ENCODE results near the gene SIGLECL1.

The SIGLECL1 gene

GRCh38 chr19:51274049-51274770 is 23.3 kb downstream of the SIGLECL1 start:
- H3K9me3 ChIP-seq (ENCODE audit: control insufficient read depth in 2 of 2, low read length in 2 of 2) = no peaks in the 10 kb centered on the region
- no peaks in the 10 kb centered on the region for H3K4me1 ChIP-seq (ENCODE audit: control insufficient read depth, insufficient read depth, low read length)
- H3K27me3 ChIP-seq (ENCODE audit: control insufficient read depth in 1 of 2, insufficient read depth in 2 of 2, low read length in 2 of 2) = peaks cover 0 to 7% of the 10 kb centered on the region in 2 donors
- H3K36me3 ChIP-seq (ENCODE audit: control insufficient read depth in 2 of 2, insufficient read depth in 2 of 2, low read length in 2 of 2) = no peaks in the 10 kb centered on the region
- H3K4me3 ChIP-seq (ENCODE audit: low read length in 2 of 2) = no peak overlapping the region
- no peak overlapping the region for H3K27ac ChIP-seq (ENCODE audit: low read length)
- H3K9ac ChIP-seq (ENCODE audit: low read length in 2 of 2) = no peak overlapping the region

DNA sequence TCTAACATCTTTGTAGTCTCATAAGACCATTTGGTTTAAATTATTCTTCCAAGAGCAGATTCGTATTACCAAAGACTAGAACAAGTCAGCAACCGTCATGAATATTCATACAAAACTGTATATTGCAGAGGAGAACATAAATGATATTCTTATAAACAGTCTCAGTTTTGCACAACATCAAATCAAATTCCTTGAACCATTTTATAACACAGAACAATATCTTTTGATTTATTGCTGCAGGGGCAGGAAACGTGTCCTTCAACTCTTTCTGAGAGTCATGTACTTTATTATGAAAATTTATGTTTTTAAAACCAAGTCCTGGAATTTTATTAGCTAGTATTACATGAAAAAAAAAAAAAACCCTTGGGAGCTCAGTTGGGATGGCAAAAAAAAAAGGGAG is 26.2 kb downstream of the SIGLECL1 start:
- peaks cover 0 to 3% of the 10 kb centered on the region in 2 donors for H3K9me3 ChIP-seq (ENCODE audit: control insufficient read depth in 2 of 2, low read length in 2 of 2)

DNA sequence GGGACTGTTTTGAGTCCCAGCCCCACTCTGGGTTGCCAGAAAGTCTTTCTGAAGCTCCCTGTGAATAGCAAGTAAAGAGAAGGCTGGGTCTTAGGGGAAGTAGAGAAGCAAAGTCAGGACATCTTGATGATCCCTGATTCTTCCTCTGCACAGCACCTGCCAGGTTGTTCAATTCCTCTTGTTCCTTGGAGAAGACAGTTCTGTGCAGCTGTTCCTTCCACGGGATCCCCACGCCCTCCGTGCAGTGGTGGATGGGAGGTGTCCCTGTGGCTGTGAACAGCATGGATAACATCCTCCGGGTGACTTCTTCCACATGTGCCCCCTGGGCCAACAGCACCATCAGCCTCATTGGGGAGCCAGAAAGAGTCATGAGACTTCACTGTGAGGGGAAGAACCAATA is 31.5 kb downstream of the SIGLECL1 start:
- H3K4me1 ChIP-seq (ENCODE audit: control insufficient read depth, insufficient read depth, low read length) = no peaks in the 10 kb centered on the region
- H3K4me3 ChIP-seq (ENCODE audit: low read length in 2 of 2) = no peak overlapping the region
- H3K27me3 ChIP-seq (ENCODE audit: control insufficient read depth in 1 of 2, insufficient read depth in 2 of 2, low read length in 2 of 2) = peaks cover 0 to 3% of the 10 kb centered on the region in 2 donors
- no peak overlapping the region for H3K27ac ChIP-seq (ENCODE audit: low read length)
- H3K9me3 ChIP-seq (ENCODE audit: control insufficient read depth in 2 of 2, low read length in 2 of 2) = peaks cover 0 to 3% of the 10 kb centered on the region in 2 donors
- H3K9ac ChIP-seq (ENCODE audit: low read length in 2 of 2) = no peak overlapping the region
- H3K36me3 ChIP-seq (ENCODE audit: control insufficient read depth in 2 of 2, insufficient read depth in 2 of 2, low read length in 2 of 2) = no peaks in the 10 kb centered on the region

More for the DNA sequence above, 26.2 kb downstream of the SIGLECL1 start:
- Histone ChIP-seq H3K4me1 (ENCODE audit: control insufficient read depth, insufficient read depth, low read length) (no peaks in the 10 kb centered on the region), H3K27ac (ENCODE audit: low read length) (no peak overlapping the region), H3K4me3 (ENCODE audit: low read length in 2 of 2) (no peak overlapping the region), H3K9ac (ENCODE audit: low read length in 2 of 2) (no peak overlapping the region), H3K27me3 (ENCODE audit: control insufficient read depth in 1 of 2, insufficient read depth in 2 of 2, low read length in 2 of 2) (peaks cover 0 to 5% of the 10 kb centered on the region in 2 donors), H3K36me3 (ENCODE audit: control insufficient read depth in 2 of 2, insufficient read depth in 2 of 2, low read length in 2 of 2) (no peaks in the 10 kb centered on the region)

GRCh38 chr19:51285682-51286081 is 34.8 kb downstream of the SIGLECL1 start:
- H3K36me3 ChIP-seq (ENCODE audit: control insufficient read depth in 2 of 2, insufficient read depth in 2 of 2, low read length in 2 of 2) = no peaks in the 10 kb centered on the region
- H3K4me3 ChIP-seq (ENCODE audit: low read length in 2 of 2) = no peak overlapping the region
- no peaks in the 10 kb centered on the region for H3K4me1 ChIP-seq (ENCODE audit: control insufficient read depth, insufficient read depth, low read length)
- no peak overlapping the region for H3K27ac ChIP-seq (ENCODE audit: low read length)
- H3K9me3 ChIP-seq (ENCODE audit: control insufficient read depth in 2 of 2, low read length in 2 of 2) = peaks cover 0 to 7% of the 10 kb centered on the region in 2 donors
- H3K27me3 ChIP-seq (ENCODE audit: control insufficient read depth in 1 of 2, insufficient read depth in 2 of 2, low read length in 2 of 2) = no peaks in the 10 kb centered on the region
- H3K9ac ChIP-seq (ENCODE audit: low read length in 2 of 2) = no peak overlapping the region

GRCh38 chr19:51289635-51290034 is 38.8 kb downstream of the SIGLECL1 start:
- H3K36me3 ChIP-seq (ENCODE audit: control insufficient read depth in 2 of 2, insufficient read depth in 2 of 2, low read length in 2 of 2) = no peaks in the 10 kb centered on the region
- H3K4me1 ChIP-seq (ENCODE audit: control insufficient read depth, insufficient read depth, low read length) = no peaks in the 10 kb centered on the region
- H3K27me3 ChIP-seq (ENCODE audit: control insufficient read depth in 1 of 2, insufficient read depth in 2 of 2, low read length in 2 of 2) = peaks cover 0 to 2% of the 10 kb centered on the region in 2 donors
- no peak overlapping the region for H3K4me3 ChIP-seq (ENCODE audit: low read length in 2 of 2)
- H3K9me3 ChIP-seq (ENCODE audit: control insufficient read depth in 2 of 2, low read length in 2 of 2) = peaks cover 4 to 7% of the 10 kb centered on the region in 2 donors
- H3K27ac ChIP-seq (ENCODE audit: low read length) = no peak overlapping the region
- no peak overlapping the region for H3K9ac ChIP-seq (ENCODE audit: low read length in 2 of 2)

GRCh38 chr19:51292971-51293370 is 42.1 kb downstream of the SIGLECL1 start:
- no peak overlapping the region for H3K4me3 ChIP-seq (ENCODE audit: low read length in 2 of 2)
- peaks cover 4 to 6% of the 10 kb centered on the region in 2 donors for H3K9me3 ChIP-seq (ENCODE audit: control insufficient read depth in 2 of 2, low read length in 2 of 2)
- H3K36me3 ChIP-seq (ENCODE audit: control insufficient read depth in 2 of 2, insufficient read depth in 2 of 2, low read length in 2 of 2) = no peaks in the 10 kb centered on the region
- peaks cover 13 to 16% of the 10 kb centered on the region in 2 donors for H3K27me3 ChIP-seq (ENCODE audit: control insufficient read depth in 1 of 2, insufficient read depth in 2 of 2, low read length in 2 of 2)
- H3K9ac ChIP-seq (ENCODE audit: low read length in 2 of 2) = no peak overlapping the region
- H3K27ac ChIP-seq (ENCODE audit: low read length) = no peak overlapping the region
- H3K4me1 ChIP-seq (ENCODE audit: control insufficient read depth, insufficient read depth, low read length) = no peaks in the 10 kb centered on the region

GRCh38 chr19:51293571-51294210 is 42.8 kb downstream of the SIGLECL1 start:
- Histone ChIP-seq H3K9me3 (ENCODE audit: control insufficient read depth in 2 of 2, low read length in 2 of 2) (peaks cover 4 to 5% of the 10 kb centered on the region in 2 donors), H3K36me3 (ENCODE audit: control insufficient read depth in 2 of 2, insufficient read depth in 2 of 2, low read length in 2 of 2) (no peaks in the 10 kb centered on the region), H3K4me1 (ENCODE audit: control insufficient read depth, insufficient read depth, low read length) (no peaks in the 10 kb centered on the region), H3K27me3 (ENCODE audit: control insufficient read depth in 1 of 2, insufficient read depth in 2 of 2, low read length in 2 of 2) (peaks cover 13 to 16% of the 10 kb centered on the region in 2 donors), H3K9ac (ENCODE audit: low read length in 2 of 2) (no peak overlapping the region), H3K4me3 (ENCODE audit: low read length in 2 of 2) (no peak overlapping the region), H3K27ac (ENCODE audit: low read length) (no peak overlapping the region)

- H3K27ac ChIP-seq (ENCODE audit: low read length) = no peak overlapping the region
- peaks cover 13 to 16% of the 10 kb centered on the region in 2 donors for H3K27me3 ChIP-seq (ENCODE audit: control insufficient read depth in 1 of 2, insufficient read depth in 2 of 2, low read length in 2 of 2)
- no peaks in the 10 kb centered on the region for H3K36me3 ChIP-seq (ENCODE audit: control insufficient read depth in 2 of 2, insufficient read depth in 2 of 2, low read length in 2 of 2)
These were observed 43.5 kb downstream of the SIGLECL1 start for GRCh38 chr19:51294211-51294976.

DNA sequence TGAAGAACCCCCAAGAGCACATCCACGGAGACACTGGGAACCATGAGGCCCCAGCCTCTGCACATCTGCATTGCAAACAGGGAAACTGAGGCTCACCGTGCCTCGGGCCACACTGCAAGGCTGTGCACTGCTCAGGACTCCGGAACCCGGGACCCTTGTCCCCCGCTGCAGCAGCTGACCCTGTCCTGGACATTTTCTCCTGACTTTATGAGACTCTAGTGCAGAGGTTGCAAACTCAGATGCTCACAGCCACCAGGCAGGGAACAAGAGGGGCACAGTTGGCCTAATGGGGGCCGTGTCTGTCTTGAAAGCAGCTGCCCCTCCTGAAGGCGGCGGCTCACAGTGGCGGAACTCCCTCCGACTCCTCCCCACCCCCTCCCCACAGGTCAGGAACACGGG is 44.1 kb downstream of the SIGLECL1 start:
- H3K27ac ChIP-seq (ENCODE audit: low read length) = no peak overlapping the region
- no peaks in the 10 kb centered on the region for H3K4me1 ChIP-seq (ENCODE audit: control insufficient read depth, insufficient read depth, low read length)
- H3K4me3 ChIP-seq (ENCODE audit: low read length in 2 of 2) = no peak overlapping the region
- H3K36me3 ChIP-seq (ENCODE audit: control insufficient read depth in 2 of 2, insufficient read depth in 2 of 2, low read length in 2 of 2) = no peaks in the 10 kb centered on the region
- peaks cover 13 to 16% of the 10 kb centered on the region in 2 donors for H3K27me3 ChIP-seq (ENCODE audit: control insufficient read depth in 1 of 2, insufficient read depth in 2 of 2, low read length in 2 of 2)
- H3K9me3 ChIP-seq (ENCODE audit: control insufficient read depth in 2 of 2, low read length in 2 of 2) = peaks cover 0 to 4% of the 10 kb centered on the region in 2 donors
- no peak overlapping the region for H3K9ac ChIP-seq (ENCODE audit: low read length in 2 of 2)

More at GRCh38 chr19:51294211-51294976, 43.5 kb downstream of the SIGLECL1 start:
- Histone ChIP-seq H3K4me1 (ENCODE audit: control insufficient read depth, insufficient read depth, low read length) (no peaks in the 10 kb centered on the region), H3K4me3 (ENCODE audit: low read length in 2 of 2) (no peak overlapping the region), H3K9ac (ENCODE audit: low read length in 2 of 2) (no peak overlapping the region), H3K9me3 (ENCODE audit: control insufficient read depth in 2 of 2, low read length in 2 of 2) (peaks cover 0 to 4% of the 10 kb centered on the region in 2 donors)

- Histone ChIP-seq H3K4me1 (ENCODE audit: control insufficient read depth, insufficient read depth, low read length) (no peaks in the 10 kb centered on the region), H3K4me3 (ENCODE audit: low read length in 2 of 2) (no peak overlapping the region), H3K27me3 (ENCODE audit: control insufficient read depth in 1 of 2, insufficient read depth in 2 of 2, low read length in 2 of 2) (peaks cover 13 to 16% of the 10 kb centered on the region in 2 donors), H3K36me3 (ENCODE audit: control insufficient read depth in 2 of 2, insufficient read depth in 2 of 2, low read length in 2 of 2) (no peaks in the 10 kb centered on the region), H3K9me3 (ENCODE audit: control insufficient read depth in 2 of 2, low read length in 2 of 2) (peaks cover 0 to 4% of the 10 kb centered on the region in 2 donors), H3K9ac (ENCODE audit: low read length in 2 of 2) (no peak overlapping the region), H3K27ac (ENCODE audit: low read length) (no peak overlapping the region)
These were observed 44.7 kb downstream of the SIGLECL1 start for GRCh38 chr19:51295382-51296126.
